Mesenchymal stem cell (in vitro differentiated cells and primary cell): ENCODE measurements around the gene SNRNP200.
A peak's percentile ranks its signal among the peaks of the same experiment; 100 is the strongest.

ENCODE experiments used
- DNase-seq: peaks from one replicate; pipeline ENCODE4 v3.0.0-alpha.2; 2013
- H2AFZ ChIP-seq: one replicate; pipeline ENCODE4 v1.6.1; 2013; ENCODE audit warnings: low read depth, mild to moderate bottlenecking, control low read depth, inconsistent platforms, low read length, moderate library complexity
- H2AK5ac ChIP-seq: 2 replicates; pipeline ENCODE4 v1.6.1; 2013; ENCODE audit warnings: low read length, moderate library complexity, mild to moderate bottlenecking, inconsistent platforms; ENCODE audit not compliant: severe bottlenecking
- H2BK120ac ChIP-seq: one replicate; pipeline ENCODE4 v1.6.1; 2013; ENCODE audit warnings: low read depth, mild to moderate bottlenecking, inconsistent platforms, low read length, moderate library complexity
- H2BK12ac ChIP-seq, 2 experiments: one replicate each; pipeline ENCODE4 v1.6.1; 2013; ENCODE audit warnings: inconsistent platforms in 2 of 2, low read length in 2 of 2, mild to moderate bottlenecking in 2 of 2, moderate library complexity in 2 of 2, control low read depth in 1 of 2
- H2BK15ac ChIP-seq: one replicate; pipeline ENCODE4 v1.6.1; 2013; ENCODE audit warnings: mild to moderate bottlenecking, low read depth, inconsistent platforms; ENCODE audit not compliant: poor library complexity, severe bottlenecking
- H2BK5ac ChIP-seq: 2 replicates; pipeline ENCODE4 v1.6.1; 2013; ENCODE audit warnings: low read depth, mild to moderate bottlenecking, low read length, control low read depth, inconsistent platforms; ENCODE audit not compliant: poor library complexity, severe bottlenecking
- H3K14ac ChIP-seq, 2 experiments: one replicate each; pipeline ENCODE4 v1.6.1; 2013; ENCODE audit warnings: inconsistent platforms in 2 of 2, low read length in 2 of 2, control low read depth in 1 of 2, mild to moderate bottlenecking in 1 of 2, moderate library complexity in 1 of 2
- H3K18ac ChIP-seq, 2 experiments: one replicate each; pipeline ENCODE4 v1.6.1; 2013; ENCODE audit warnings: inconsistent platforms in 2 of 2, low read length in 2 of 2, control low read depth in 1 of 2, low read depth in 1 of 2, mild to moderate bottlenecking in 1 of 2
- H3K23ac ChIP-seq, 2 experiments: one replicate each; pipeline ENCODE4 v1.6.1; 2013; ENCODE audit warnings: inconsistent platforms in 2 of 2, low read length in 2 of 2, mild to moderate bottlenecking in 2 of 2, moderate library complexity in 2 of 2, control low read depth in 1 of 2
- H3K27ac ChIP-seq: 2 replicates; pipeline ENCODE4 v1.5.1; 2013; ENCODE audit warnings: mild to moderate bottlenecking, moderate library complexity, low read length, control low read depth, inconsistent platforms; ENCODE audit not compliant: poor library complexity, severe bottlenecking
- H3K27me3 ChIP-seq, 2 experiments: 2 replicates each; pipeline versions ENCODE4 v1.6.1 to v1.7.0; 2013; ENCODE audit warnings: low read length in 2 of 2, mild to moderate bottlenecking in 2 of 2, moderate library complexity in 2 of 2, control low read depth in 1 of 2, inconsistent platforms in 1 of 2; ENCODE audit not compliant: control insufficient read depth in 1 of 2, insufficient read depth in 1 of 2
- H3K36me3 ChIP-seq, 2 experiments: 2 replicates each; pipeline versions ENCODE4 v1.6.1 to v1.7.0; 2013; ENCODE audit warnings: low read length in 2 of 2, control low read depth in 1 of 2, inconsistent platforms in 1 of 2, low read depth in 1 of 2, mild to moderate bottlenecking in 1 of 2; ENCODE audit not compliant: insufficient read depth in 2 of 2, control insufficient read depth in 1 of 2
- H3K4ac ChIP-seq, 2 experiments: one replicate each; pipeline ENCODE4 v1.6.1; 2013; ENCODE audit warnings: inconsistent platforms in 2 of 2, low read length in 2 of 2, mild to moderate bottlenecking in 2 of 2, moderate library complexity in 2 of 2, control low read depth in 1 of 2, low read depth in 1 of 2
- H3K4me1 ChIP-seq: 2 replicates; pipeline ENCODE4 v1.6.1; 2013; ENCODE audit warnings: low read depth, low read length, control low read depth; ENCODE audit not compliant: control insufficient read depth, insufficient read depth
- H3K4me2 ChIP-seq: 2 replicates; pipeline ENCODE4 v1.6.1; 2013; ENCODE audit warnings: low read length, mild to moderate bottlenecking, inconsistent platforms; ENCODE audit not compliant: poor library complexity, severe bottlenecking
- H3K4me3 ChIP-seq, 2 experiments: 2 replicates each; pipeline versions ENCODE4 v1.5.1 to v1.7.0; 2013; ENCODE audit warnings: low read length in 2 of 2, mild to moderate bottlenecking in 2 of 2, control low read depth in 1 of 2, low read depth in 1 of 2; ENCODE audit not compliant: insufficient read depth in 1 of 2
- H3K79me1 ChIP-seq: replicated peaks from 2 replicates; pipeline ENCODE4 v1.6.1; 2013; ENCODE audit warnings: mild to moderate bottlenecking, control low read depth, low read length, inconsistent platforms; ENCODE audit not compliant: poor library complexity, severe bottlenecking
- H3K9ac ChIP-seq: 2 replicates; pipeline ENCODE4 v1.7.0; 2013; ENCODE audit warnings: mild to moderate bottlenecking, low read length, moderate library complexity
- H3K9me3 ChIP-seq: 2 replicates; pipeline ENCODE4 v1.7.0; 2013; ENCODE audit warnings: mild to moderate bottlenecking, low read length; ENCODE audit not compliant: control insufficient read depth
- H4K8ac ChIP-seq: one replicate; pipeline ENCODE4 v1.6.1; 2013; ENCODE audit warnings: inconsistent platforms, mild to moderate bottlenecking, low read length, moderate library complexity
- H4K91ac ChIP-seq: one replicate; pipeline ENCODE4 v1.6.1; 2013; ENCODE audit warnings: mild to moderate bottlenecking, low read length, inconsistent platforms
- WGBS: methylation state at CpG from one replicate; pipeline ENCODE4 v1.1.7; 2013; ENCODE audit warnings: mixed read lengths; 5-methylcytosine and 5-hydroxymethylcytosine counted together

SNRNP200 gene

GRCh38 chr2:96287273-96287856 is 18.0 kb downstream of the SNRNP200 start:
- no peak overlapping the region for H3K4me2 ChIP-seq
- peaks cover 93 to 98% of the 10 kb centered on the region in 2 experiments for H3K36me3 ChIP-seq
- H3K18ac ChIP-seq: no peak overlapping the region
- no peaks in the 10 kb centered on the region for H3K9me3 ChIP-seq
- H3K4ac ChIP-seq: no peak overlapping the region
- no peak overlapping the region for H3K14ac ChIP-seq
- H3K27ac ChIP-seq: no peak overlapping the region
- H3K9ac ChIP-seq: no peak overlapping the region
- H2BK120ac ChIP-seq: no peak overlapping the region
- H2BK5ac ChIP-seq: no peak overlapping the region
- H3K23ac ChIP-seq: no peak overlapping the region
- 98% methylated on average over 6 of the region's 6 CpGs for WGBS
- no peak overlapping the region for H3K4me3 ChIP-seq
- no peak overlapping the region for H2AK5ac ChIP-seq
- no peak overlapping the region for H4K8ac ChIP-seq
- no peak overlapping the region for H2BK12ac ChIP-seq
- H3K79me1 ChIP-seq: peaks cover 12% of the 10 kb centered on the region
- DNase-seq: no peak
- no peak overlapping the region for H2BK15ac ChIP-seq
- no peak overlapping the region for H4K91ac ChIP-seq
- no peaks in the 10 kb centered on the region for H3K4me1 ChIP-seq
- H2AFZ ChIP-seq: no peak overlapping the region
- no peaks in the 10 kb centered on the region for H3K27me3 ChIP-seq

- Histone ChIP-seq H2AK5ac (no peak overlapping the region), H3K27me3 (no peaks in the 10 kb centered on the region), H3K27ac (no peak overlapping the region), H3K79me1 (peaks cover 13% of the 10 kb centered on the region), H2BK12ac (no peak overlapping the region), H3K4me3 (no peak overlapping the region), H3K23ac (no peak overlapping the region), H3K9ac (no peak overlapping the region), H2AFZ (no peak overlapping the region), H3K4ac (no peak overlapping the region), H3K18ac (no peak overlapping the region), H4K8ac (no peak overlapping the region), H4K91ac (no peak overlapping the region), H3K4me2 (no peak overlapping the region), H3K36me3 (peaks cover 67 to 85% of the 10 kb centered on the region in 2 experiments), H2BK120ac (no peak overlapping the region), H2BK15ac (no peak overlapping the region), H3K9me3 (no peaks in the 10 kb centered on the region), H3K4me1 (no peaks in the 10 kb centered on the region), H2BK5ac (no peak overlapping the region), H3K14ac (no peak overlapping the region)
- DNase-seq: no peak
- WGBS: 98% methylated on average over 21 of the region's 21 CpGs
Observed at GRCh38 chr2:96276787-96277499, 28.4 kb downstream of the SNRNP200 start.

- Histone ChIP-seq H3K27me3 (no peaks in the 10 kb centered on the region), H3K36me3 (peaks cover 62 to 85% of the 10 kb centered on the region in 2 experiments), H3K14ac (no peak overlapping the region), H3K27ac (peak overlapping the region; percentile 8), H4K8ac (no peak overlapping the region), H2BK120ac (no peak overlapping the region), H2BK15ac (no peak overlapping the region), H3K4ac (no peak overlapping the region), H3K4me2 (no peak overlapping the region), H2BK5ac (no peak overlapping the region), H3K18ac (no peak overlapping the region), H2BK12ac (no peak overlapping the region), H2AK5ac (no peak overlapping the region), H3K9ac (peak overlapping the region; percentile 15), H2AFZ (no peak overlapping the region), H3K9me3 (no peaks in the 10 kb centered on the region), H4K91ac (no peak overlapping the region), H3K4me1 (no peaks in the 10 kb centered on the region), H3K23ac (no peak overlapping the region), H3K79me1 (peaks cover 14% of the 10 kb centered on the region), H3K4me3 (no peak overlapping the region)
- 81% methylated on average over 2 of the region's 7 CpGs for WGBS
- DNase-seq: no peak
Observed at GRCh38 chr2:96274355-96275056, 30.8 kb downstream of the SNRNP200 start.

- H3K4me2 ChIP-seq: no peak overlapping the region
- no peak overlapping the region for H2BK12ac ChIP-seq
- no peaks in the 10 kb centered on the region for H3K4me1 ChIP-seq
- WGBS: 82% methylated on average over 2 of the region's 3 CpGs
- H2BK15ac ChIP-seq: no peak overlapping the region
- no peak overlapping the region for H2AFZ ChIP-seq
- H3K18ac ChIP-seq: no peak overlapping the region
- H3K9ac ChIP-seq: peak overlapping the region; percentile 15
- no peak overlapping the region for H3K14ac ChIP-seq
- no peak overlapping the region for H2BK120ac ChIP-seq
- no peak overlapping the region for H4K8ac ChIP-seq
- H2AK5ac ChIP-seq: no peak overlapping the region
- H3K36me3 ChIP-seq: peaks cover 62 to 85% of the 10 kb centered on the region in 2 experiments
- H3K4ac ChIP-seq: no peak overlapping the region
- H3K9me3 ChIP-seq: no peaks in the 10 kb centered on the region
- H3K23ac ChIP-seq: no peak overlapping the region
- no peak overlapping the region for H4K91ac ChIP-seq
- no peak overlapping the region for H3K27ac ChIP-seq
- no peak overlapping the region for H3K4me3 ChIP-seq
- no peaks in the 10 kb centered on the region for H3K27me3 ChIP-seq
- H3K79me1 ChIP-seq: peaks cover 21% of the 10 kb centered on the region
- no peak overlapping the region for H2BK5ac ChIP-seq
- no peak for DNase-seq
Observed at GRCh38 chr2:96273763-96274162, 31.6 kb downstream of the SNRNP200 start.
